Anterior cingulate cortex (tissue), 58 donors: ENCODE data around the gene ATP2A3.

Experiments
- DNase-seq, 58 donors: peaks; one replicate each; lab custom pipeline; 2025; lab: John Stamatoyannopoulos, UW

ATP2A3 gene

GRCh38 chr17:3895354-3895753 lies 68.9 kb downstream of the ATP2A3 start:
- no peak for DNase-seq

- DNase-seq, result peak in 4 of 58 donors; percentile 16 to 32 (median 30)
Measured at GRCh38 chr17:3894911-3895343, 69.3 kb downstream of the ATP2A3 start.

- no peak for DNase-seq
Measured at GRCh38 chr17:3894188-3894587, 70.0 kb downstream of the ATP2A3 start.

GRCh38 chr17:3893720-3894116 lies 70.5 kb downstream of the ATP2A3 start:
- DNase-seq, result no peak

GRCh38 chr17:3893003-3893719 lies 71.1 kb downstream of the ATP2A3 start, which contains the start of gene CAMKK1:
Gene CAMKK1 (minus strand): TSS chr17:3893053. CDS start chr17:3885687, 7,366 bp downstream.
- peak in 56 of 58 donors; percentile 30 to 88 (median 76) for DNase-seq

- DNase-seq, result peak in 52 of 58 donors; percentile 18 to 83 (median 53)
Measured at GRCh38 chr17:3892095-3892998, 71.9 kb downstream of the ATP2A3 start.

- DNase-seq, result no peak
Measured at GRCh38 chr17:3891626-3892094, 72.6 kb downstream of the ATP2A3 start.

- DNase-seq, result peak in 3 of 58 donors; percentile 10 to 67 (median 56)
Measured at GRCh38 chr17:3890878-3891219, 73.4 kb downstream of the ATP2A3 start.

- DNase-seq, result peak in 36 of 58 donors; percentile 17 to 65 (median 40)
Measured at GRCh38 chr17:3890082-3890877, 74.0 kb downstream of the ATP2A3 start.

GRCh38 chr17:3889325-3890012 lies 74.8 kb downstream of the ATP2A3 start:
- DNase-seq, result no peak

GRCh38 chr17:3888343-3889171 lies 75.7 kb downstream of the ATP2A3 start:
- peak in 46 of 58 donors; percentile 10 to 85 (median 50) for DNase-seq

- no peak for DNase-seq
Measured at GRCh38 chr17:3887804-3888203, 76.4 kb downstream of the ATP2A3 start.

GRCh38 chr17:3887394-3887793 lies 76.8 kb downstream of the ATP2A3 start:
- DNase-seq, result no peak

- peak in 14 of 58 donors; percentile 7 to 53 (median 20) for DNase-seq
Measured at GRCh38 chr17:3886776-3887175, 77.5 kb downstream of the ATP2A3 start.

GRCh38 chr17:3885970-3886369 lies 78.3 kb downstream of the ATP2A3 start:
- no peak for DNase-seq

- DNase-seq, result no peak
Measured at GRCh38 chr17:3885271-3885670, 79.0 kb downstream of the ATP2A3 start.

GRCh38 chr17:3884188-3884587 lies 80.0 kb downstream of the ATP2A3 start:
- DNase-seq, result peak in 3 of 58 donors; percentile 16 to 24 (median 23)

- DNase-seq, result no peak
Measured at GRCh38 chr17:3882276-3882675, 82.0 kb downstream of the ATP2A3 start.

- DNase-seq, result no peak
Measured at GRCh38 chr17:3880983-3881382, 83.3 kb downstream of the ATP2A3 start.
